ENCODE measurements around the gene SELENOP.

The SELENOP gene

DNA sequence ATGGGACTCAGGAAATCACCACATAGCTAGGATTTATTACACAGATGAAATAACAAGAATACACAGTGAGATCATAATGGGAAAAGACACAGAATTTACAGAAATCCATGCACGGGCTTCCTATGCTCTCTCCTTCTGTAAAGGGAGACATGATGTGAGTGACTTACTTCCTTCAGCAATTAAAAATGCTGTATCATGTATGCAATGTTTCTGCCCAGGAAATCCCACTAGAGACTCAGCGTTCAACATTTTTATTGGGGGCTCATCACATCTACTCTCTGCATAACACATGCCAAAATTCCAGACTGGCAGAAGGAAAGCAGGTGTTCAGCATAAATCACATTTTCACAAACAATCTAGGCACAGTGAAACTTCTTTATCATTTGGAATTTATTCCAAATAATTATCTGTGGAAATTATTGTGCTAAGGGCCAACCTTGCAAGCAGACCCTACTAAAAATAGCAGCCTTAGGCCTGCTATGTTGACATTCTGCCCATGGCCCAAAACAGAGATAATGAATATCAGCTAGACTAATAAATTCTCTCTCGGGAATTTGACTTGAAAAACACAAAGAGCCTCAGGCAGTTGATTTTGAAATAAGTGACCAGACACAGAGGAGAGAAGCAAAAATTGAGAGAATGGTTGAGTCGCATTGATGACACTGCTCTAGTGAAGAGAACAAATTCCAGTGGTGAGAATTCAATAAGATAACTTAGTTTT is 31.4 kb upstream of the SELENOP start:
- Mint-ChIP-seq H3K27me3 (ENCODE audit: low read depth) (peaks cover 3% of the 10 kb centered on the region), H3K4me3 (peak overlapping the region in 1 of 3 experiments; percentile 18), H3K27ac (peak overlapping the region; percentile 38 to 86 (median 49)), H3K9me3 (peaks cover 13% of the 10 kb centered on the region), H3K4me1 (peaks cover 23% of the 10 kb centered on the region), H3K36me3 (ENCODE audit: low read depth) (no peaks in the 10 kb centered on the region)
- TF ChIP-seq, protein P1, sequence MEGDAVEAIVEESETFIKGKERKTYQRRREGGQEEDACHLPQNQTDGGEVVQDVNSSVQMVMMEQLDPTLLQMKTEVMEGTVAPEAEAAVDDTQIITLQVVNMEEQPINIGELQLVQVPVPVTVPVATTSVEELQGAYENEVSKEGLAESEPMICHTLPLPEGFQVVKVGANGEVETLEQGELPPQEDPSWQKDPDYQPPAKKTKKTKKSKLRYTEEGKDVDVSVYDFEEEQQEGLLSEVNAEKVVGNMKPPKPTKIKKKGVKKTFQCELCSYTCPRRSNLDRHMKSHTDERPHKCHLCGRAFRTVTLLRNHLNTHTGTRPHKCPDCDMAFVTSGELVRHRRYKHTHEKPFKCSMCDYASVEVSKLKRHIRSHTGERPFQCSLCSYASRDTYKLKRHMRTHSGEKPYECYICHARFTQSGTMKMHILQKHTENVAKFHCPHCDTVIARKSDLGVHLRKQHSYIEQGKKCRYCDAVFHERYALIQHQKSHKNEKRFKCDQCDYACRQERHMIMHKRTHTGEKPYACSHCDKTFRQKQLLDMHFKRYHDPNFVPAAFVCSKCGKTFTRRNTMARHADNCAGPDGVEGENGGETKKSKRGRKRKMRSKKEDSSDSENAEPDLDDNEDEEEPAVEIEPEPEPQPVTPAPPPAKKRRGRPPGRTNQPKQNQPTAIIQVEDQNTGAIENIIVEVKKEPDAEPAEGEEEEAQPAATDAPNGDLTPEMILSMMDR (IDR thresholded peaks at IDR 0.05; ENCODE audit: unreplicated experiment in 3 of 3) = no peak

DNA sequence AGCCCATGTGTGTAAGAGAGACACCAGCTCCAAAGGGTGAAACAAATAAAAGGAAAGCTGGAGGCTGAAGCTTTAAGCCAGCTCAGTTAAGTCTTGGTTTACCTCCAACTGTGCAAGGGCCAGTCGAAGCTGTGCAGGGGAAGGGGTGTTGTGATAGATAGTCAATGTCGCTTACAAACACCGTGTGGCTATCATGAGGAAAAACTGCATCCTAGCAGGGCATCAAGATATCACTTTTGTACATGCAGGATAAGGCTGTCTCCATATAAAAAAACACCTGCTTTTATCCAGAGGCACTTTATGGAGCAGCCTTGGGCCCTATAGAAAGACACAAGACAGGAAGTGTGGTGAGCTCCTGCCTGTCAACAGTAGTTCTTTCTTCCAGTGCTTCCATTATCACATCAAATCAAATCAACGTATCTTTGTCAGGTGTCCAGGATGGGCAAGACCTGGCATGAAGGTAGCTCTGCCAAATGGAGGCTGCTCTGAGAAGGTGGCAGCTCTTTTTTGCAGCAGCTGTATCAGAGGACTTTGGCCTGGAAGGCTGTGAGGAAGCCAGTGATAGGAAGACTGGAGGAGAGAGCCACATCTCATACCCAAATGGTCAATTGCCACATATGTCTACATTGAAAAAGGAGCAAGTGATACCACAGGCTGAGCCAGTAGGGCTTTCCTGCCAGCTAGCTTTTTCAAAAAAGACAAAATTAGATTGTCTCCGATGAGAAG is 29.3 kb upstream of the SELENOP start:
- Mint-ChIP-seq H3K4me3 (no peak overlapping the region), H3K36me3 (ENCODE audit: low read depth) (no peaks in the 10 kb centered on the region), H3K9me3 (peaks cover 14% of the 10 kb centered on the region), H3K4me1 (peaks cover 23% of the 10 kb centered on the region), H3K27me3 (ENCODE audit: low read depth) (peaks cover 3% of the 10 kb centered on the region), H3K27ac (peak overlapping the region in 2 of 3 experiments; percentile 94 to 97)
- TF ChIP-seq, protein P1 (IDR thresholded peaks at IDR 0.05; ENCODE audit: unreplicated experiment in 3 of 3) = no peak

GRCh38 chr5:42840269-42840668 is 28.6 kb upstream of the SELENOP start:
- TF ChIP-seq, protein P1 (IDR thresholded peaks at IDR 0.05; ENCODE audit: unreplicated experiment in 3 of 3) = no peak
- peaks cover 23% of the 10 kb centered on the region for H3K4me1 Mint-ChIP-seq
- H3K27me3 Mint-ChIP-seq (ENCODE audit: low read depth) = peaks cover 3% of the 10 kb centered on the region
- H3K27ac Mint-ChIP-seq = peak overlapping the region; percentile 73 to 97 (median 94)
- peaks cover 12% of the 10 kb centered on the region for H3K9me3 Mint-ChIP-seq
- no peaks in the 10 kb centered on the region for H3K36me3 Mint-ChIP-seq (ENCODE audit: low read depth)
- peak overlapping the region in 2 of 3 experiments; percentile 15 to 31 for H3K4me3 Mint-ChIP-seq

DNA sequence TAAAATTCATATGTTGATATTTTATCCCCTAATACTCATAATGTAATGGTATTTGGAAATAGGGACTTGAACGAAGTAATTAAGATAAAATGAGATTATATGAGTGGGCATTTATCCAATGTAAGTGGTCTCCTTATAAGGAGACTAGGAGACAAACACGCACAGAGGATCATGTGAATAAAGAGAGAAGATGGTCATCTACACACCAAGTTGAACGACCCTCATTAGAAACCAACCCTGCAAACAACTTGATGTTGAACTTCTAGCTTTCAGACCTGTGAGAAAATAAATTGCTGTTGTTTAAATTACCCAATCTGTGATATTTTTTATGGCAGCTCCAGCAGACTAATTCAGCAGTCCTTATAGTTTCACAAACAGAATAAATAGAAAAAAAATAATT is 27.5 kb upstream of the SELENOP start:
- Mint-ChIP-seq H3K4me3 (no peak overlapping the region), H3K9me3 (peaks cover 19% of the 10 kb centered on the region), H3K4me1 (peaks cover 23% of the 10 kb centered on the region), H3K27ac (peak overlapping the region in 2 of 3 experiments; percentile 66 to 97), H3K27me3 (ENCODE audit: low read depth) (peaks cover 3% of the 10 kb centered on the region), H3K36me3 (ENCODE audit: low read depth) (no peaks in the 10 kb centered on the region)
- TF ChIP-seq, protein P1 (IDR thresholded peaks at IDR 0.05; ENCODE audit: unreplicated experiment in 3 of 3) = no peak

GRCh38 chr5:42837601-42838000 is 25.9 kb upstream of the SELENOP start:
- peak overlapping the region in 1 of 3 experiments; percentile 12 for H3K27ac Mint-ChIP-seq

More at GRCh38 chr5:42837601-42838000, 25.9 kb upstream of the SELENOP start:
- TF ChIP-seq, protein P1 (IDR thresholded peaks at IDR 0.05; ENCODE audit: unreplicated experiment in 3 of 3) = no peak
- peaks cover 3% of the 10 kb centered on the region for H3K27me3 Mint-ChIP-seq (ENCODE audit: low read depth)
- peaks cover 10% of the 10 kb centered on the region for H3K4me1 Mint-ChIP-seq
- no peaks in the 10 kb centered on the region for H3K36me3 Mint-ChIP-seq (ENCODE audit: low read depth)
- H3K9me3 Mint-ChIP-seq = peaks cover 16% of the 10 kb centered on the region
- no peak overlapping the region for H3K4me3 Mint-ChIP-seq
